ENCODE results near the gene SDHC. TPM values are rescaled to one million over a fixed set of nuclear protein-coding genes. Genes with fewer than 3 reads are reported as not detected.
"Not testable (repeated sequence)": the region's sequence is repeated elsewhere in the genome, so short reads cannot be mapped to it uniquely, and the experiment has no call there.

The SDHC gene
- total and polyA plus RNA-seq, 5 donors from 2014 or later = 80.9 to 294 (median 236) TPM

- DNase-seq = no peak
- H3K4me1 Mint-ChIP-seq = peaks cover 10 to 38% (median 20%) of the 10 kb centered on the region in 4 donors
- H3K4me3 Mint-ChIP-seq = peak overlapping the region in 2 of 4 donors; percentile 64 to 78
- no peaks in the 10 kb centered on the region for H3K36me3 Mint-ChIP-seq
- no peaks in the 10 kb centered on the region for H3K27me3 ChIP-seq (ENCODE audit: control insufficient read depth, insufficient read depth, low read length)
- no peak overlapping the region for H3K4me3 ChIP-seq (ENCODE audit: low read depth, low read length)
- peaks cover 0 to 1% (median 0%) of the 10 kb centered on the region in 7 donors for H3K9me3 Mint-ChIP-seq
- peak overlapping the region in 1 of 3 donors; percentile 21 for H3K27ac Mint-ChIP-seq
- peaks cover 18% of the 10 kb centered on the region for H3K4me1 ChIP-seq (ENCODE audit: control insufficient read depth, insufficient read depth, low read length, poor library complexity, severe bottlenecking)
- H3K9me3 ChIP-seq (ENCODE audit: control insufficient read depth in 2 of 2, low read length in 2 of 2) = no peaks in the 10 kb centered on the region
- H3K27me3 Mint-ChIP-seq = peaks cover 20% of the 10 kb centered on the region
- H3K36me3 ChIP-seq (ENCODE audit: control insufficient read depth, insufficient read depth, low read length) = no peaks in the 10 kb centered on the region
- no peak for ATAC-seq (ENCODE audit: low read depth in 2 of 2)
- H3K27ac ChIP-seq (ENCODE audit: insufficient read depth, low read length, poor library complexity, severe bottlenecking) = no peak overlapping the region
Measured at GRCh38 chr1:161311595-161312181, 2.5 kb upstream of the SDHC start.

GRCh38 chr1:161313554-161314200, 504 bp upstream of the SDHC start:
- H3K4me1 ChIP-seq (ENCODE audit: control insufficient read depth, insufficient read depth, low read length, poor library complexity, severe bottlenecking) = peaks cover 18% of the 10 kb centered on the region
- no peaks in the 10 kb centered on the region for H3K27me3 ChIP-seq (ENCODE audit: control insufficient read depth, insufficient read depth, low read length)
- peaks cover 14 to 36% (median 17%) of the 10 kb centered on the region in 4 donors for H3K4me1 Mint-ChIP-seq
- peaks cover 4% of the 10 kb centered on the region for H3K36me3 Mint-ChIP-seq
- H3K36me3 ChIP-seq (ENCODE audit: control insufficient read depth, insufficient read depth, low read length) = no peaks in the 10 kb centered on the region
- no peaks in the 10 kb centered on the region for H3K9me3 ChIP-seq (ENCODE audit: control insufficient read depth in 2 of 2, low read length in 2 of 2)
- no peak for ATAC-seq (ENCODE audit: low read depth in 2 of 2)
- peak overlapping the region; percentile 94 for H3K27ac ChIP-seq (ENCODE audit: insufficient read depth, low read length, poor library complexity, severe bottlenecking)
- peak overlapping the region; percentile 99 to 100 (median 100) for H3K27ac Mint-ChIP-seq
- H3K9me3 Mint-ChIP-seq = peaks cover 0 to 1% (median 0%) of the 10 kb centered on the region in 7 donors
- peak overlapping the region; percentile 97 to 99 (median 98) for H3K4me3 Mint-ChIP-seq
- DNase-seq = no peak
- H3K4me3 ChIP-seq (ENCODE audit: low read depth, low read length) = peak overlapping the region; percentile 93
- H3K27me3 Mint-ChIP-seq = peaks cover 14% of the 10 kb centered on the region

DNA sequence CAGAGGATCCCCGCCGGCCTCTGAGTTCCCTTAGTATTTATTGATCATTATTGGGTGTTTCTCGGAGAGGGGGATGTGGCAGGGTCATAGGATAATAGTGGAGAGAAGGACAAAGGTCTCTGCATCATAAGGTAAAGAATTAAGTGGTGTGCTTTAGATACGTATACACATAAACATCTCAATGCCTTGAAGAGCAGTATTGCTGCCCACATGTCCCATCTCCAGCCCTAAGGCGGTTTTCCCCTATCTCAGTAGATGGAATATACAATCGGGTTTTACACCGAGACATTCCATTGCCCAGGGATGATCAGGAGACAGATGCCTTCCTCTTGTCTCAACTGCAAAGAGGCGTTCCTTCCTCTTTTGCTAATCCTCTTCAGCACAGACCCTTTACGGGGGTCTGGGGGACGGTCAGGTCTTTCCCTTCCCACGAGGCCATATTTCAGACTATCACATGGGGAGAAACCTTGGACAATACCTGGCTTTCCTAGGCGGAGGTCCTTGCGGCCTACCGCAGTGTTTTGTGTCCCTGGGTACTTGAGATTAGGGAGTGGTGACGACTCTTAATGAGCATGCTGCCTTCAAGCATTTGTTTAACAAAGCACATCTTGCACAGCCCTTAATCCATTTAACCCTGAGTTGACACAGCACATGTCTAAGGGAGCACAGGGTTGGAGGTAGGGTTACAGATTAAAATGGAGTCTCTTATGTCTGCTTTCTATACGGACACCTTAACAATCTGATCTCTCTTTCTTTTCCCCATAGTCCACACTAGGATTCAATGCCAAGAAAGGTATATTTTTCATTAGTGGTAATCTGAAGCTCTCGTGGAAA, 1.9 kb downstream of the SDHC start:
- not testable (repeated sequence) for H3K27me3 ChIP-seq (ENCODE audit: control insufficient read depth, insufficient read depth, low read length); H3K9me3 ChIP-seq (ENCODE audit: control insufficient read depth in 2 of 2, low read length in 2 of 2); H3K27me3 Mint-ChIP-seq; H3K9me3 Mint-ChIP-seq; H3K36me3 ChIP-seq (ENCODE audit: control insufficient read depth, insufficient read depth, low read length); H3K4me3 ChIP-seq (ENCODE audit: low read depth, low read length); H3K36me3 Mint-ChIP-seq; DNase-seq; ATAC-seq (ENCODE audit: low read depth in 2 of 2); H3K27ac ChIP-seq (ENCODE audit: insufficient read depth, low read length, poor library complexity, severe bottlenecking)
- peak overlapping the region; percentile 27 to 100 (median 100) for H3K27ac Mint-ChIP-seq
- H3K4me1 ChIP-seq (ENCODE audit: control insufficient read depth, insufficient read depth, low read length, poor library complexity, severe bottlenecking) = peaks cover 18% of the 10 kb centered on the region
- H3K4me1 Mint-ChIP-seq = peaks cover 23 to 43% (median 27%) of the 10 kb centered on the region in 4 donors
- H3K4me3 Mint-ChIP-seq = peak overlapping the region; percentile 53 to 99 (median 97)

DNA sequence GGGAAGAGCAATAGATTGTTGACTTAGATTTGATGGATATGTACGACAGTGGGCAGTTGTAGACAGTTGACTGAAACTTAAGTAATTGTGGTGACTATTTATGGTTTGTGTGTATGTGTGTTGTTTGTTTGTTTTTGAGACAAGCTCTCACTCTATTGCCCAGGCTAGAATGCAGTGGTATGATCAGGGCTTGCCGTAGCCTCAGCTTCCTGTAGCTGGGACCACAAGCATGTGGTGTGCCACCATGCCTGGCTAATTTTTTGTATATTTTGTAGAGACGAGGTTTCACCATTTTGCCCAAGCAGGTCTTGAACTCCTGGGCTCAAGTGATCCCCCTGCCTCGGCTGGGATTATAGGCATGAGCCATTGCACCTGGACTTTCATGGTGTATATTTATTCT, 9.8 kb downstream of the SDHC start:
- H3K36me3 ChIP-seq (ENCODE audit: control insufficient read depth, insufficient read depth, low read length) = peaks cover 21% of the 10 kb centered on the region
- Mint-ChIP-seq H3K4me1 (peaks cover 10 to 25% (median 16%) of the 10 kb centered on the region in 4 donors), H3K27me3 (no peaks in the 10 kb centered on the region), H3K27ac (no peak overlapping the region), H3K4me3 (no peak overlapping the region), H3K9me3 (no peaks in the 10 kb centered on the region), H3K36me3 (peaks cover 17% of the 10 kb centered on the region)
- no peaks in the 10 kb centered on the region for H3K9me3 ChIP-seq (ENCODE audit: control insufficient read depth in 2 of 2, low read length in 2 of 2)
- H3K27me3 ChIP-seq (ENCODE audit: control insufficient read depth, insufficient read depth, low read length) = no peaks in the 10 kb centered on the region
- H3K4me3 ChIP-seq (ENCODE audit: low read depth, low read length) = no peak overlapping the region
- ATAC-seq (ENCODE audit: low read depth in 2 of 2) (no peak), DNase-seq (no peak)
- no peak overlapping the region for H3K27ac ChIP-seq (ENCODE audit: insufficient read depth, low read length, poor library complexity, severe bottlenecking)
- H3K4me1 ChIP-seq (ENCODE audit: control insufficient read depth, insufficient read depth, low read length, poor library complexity, severe bottlenecking) = no peaks in the 10 kb centered on the region

- no peaks in the 10 kb centered on the region for H3K27me3 Mint-ChIP-seq
- no peak overlapping the region for H3K4me3 Mint-ChIP-seq
- Histone ChIP-seq H3K36me3 (ENCODE audit: control insufficient read depth, insufficient read depth, low read length) (peaks cover 61% of the 10 kb centered on the region), H3K9me3 (ENCODE audit: control insufficient read depth in 2 of 2, low read length in 2 of 2) (no peaks in the 10 kb centered on the region), H3K4me1 (ENCODE audit: control insufficient read depth, insufficient read depth, low read length, poor library complexity, severe bottlenecking) (no peaks in the 10 kb centered on the region), H3K27ac (ENCODE audit: insufficient read depth, low read length, poor library complexity, severe bottlenecking) (no peak overlapping the region), H3K27me3 (ENCODE audit: control insufficient read depth, insufficient read depth, low read length) (no peaks in the 10 kb centered on the region), H3K4me3 (ENCODE audit: low read depth, low read length) (no peak overlapping the region)
- peaks cover 0 to 1% (median 0%) of the 10 kb centered on the region in 7 donors for H3K9me3 Mint-ChIP-seq
- peaks cover 0 to 7% (median 2%) of the 10 kb centered on the region in 4 donors for H3K4me1 Mint-ChIP-seq
- H3K27ac Mint-ChIP-seq = no peak overlapping the region
- DNase-seq (no peak), ATAC-seq (ENCODE audit: low read depth in 2 of 2) (no peak)
- H3K36me3 Mint-ChIP-seq = peaks cover 38% of the 10 kb centered on the region
Measured at GRCh38 chr1:161330346-161330745, 16.2 kb downstream of the SDHC start.

- Histone ChIP-seq H3K36me3 (ENCODE audit: control insufficient read depth, insufficient read depth, low read length) (peaks cover 71% of the 10 kb centered on the region), H3K4me3 (ENCODE audit: low read depth, low read length) (no peak overlapping the region), H3K27ac (ENCODE audit: insufficient read depth, low read length, poor library complexity, severe bottlenecking) (no peak overlapping the region), H3K4me1 (ENCODE audit: control insufficient read depth, insufficient read depth, low read length, poor library complexity, severe bottlenecking) (no peaks in the 10 kb centered on the region), H3K9me3 (ENCODE audit: control insufficient read depth in 2 of 2, low read length in 2 of 2) (no peaks in the 10 kb centered on the region), H3K27me3 (ENCODE audit: control insufficient read depth, insufficient read depth, low read length) (no peaks in the 10 kb centered on the region)
- DNase-seq = no peak
- Mint-ChIP-seq H3K27ac (no peak overlapping the region), H3K36me3 (peaks cover 45% of the 10 kb centered on the region), H3K27me3 (no peaks in the 10 kb centered on the region), H3K4me3 (no peak overlapping the region), H3K4me1 (peaks cover 0 to 3% (median 1%) of the 10 kb centered on the region in 4 donors), H3K9me3 (peaks cover 0 to 1% (median 0%) of the 10 kb centered on the region in 7 donors)
- ATAC-seq (ENCODE audit: low read depth in 2 of 2) = no peak
Measured at GRCh38 chr1:161333166-161333565, 19.0 kb downstream of the SDHC start.

- Histone ChIP-seq H3K4me3 (ENCODE audit: low read depth, low read length) (no peak overlapping the region), H3K4me1 (ENCODE audit: control insufficient read depth, insufficient read depth, low read length, poor library complexity, severe bottlenecking) (no peaks in the 10 kb centered on the region), H3K36me3 (ENCODE audit: control insufficient read depth, insufficient read depth, low read length) (peaks cover 59% of the 10 kb centered on the region), H3K27me3 (ENCODE audit: control insufficient read depth, insufficient read depth, low read length) (no peaks in the 10 kb centered on the region), H3K27ac (ENCODE audit: insufficient read depth, low read length, poor library complexity, severe bottlenecking) (no peak overlapping the region), H3K9me3 (ENCODE audit: control insufficient read depth in 2 of 2, low read length in 2 of 2) (no peaks in the 10 kb centered on the region)
- Mint-ChIP-seq H3K9me3 (peaks cover 0 to 1% (median 0%) of the 10 kb centered on the region in 7 donors), H3K36me3 (peaks cover 45% of the 10 kb centered on the region), H3K27me3 (no peaks in the 10 kb centered on the region), H3K27ac (no peak overlapping the region), H3K4me3 (no peak overlapping the region), H3K4me1 (peaks cover 0 to 4% (median 3%) of the 10 kb centered on the region in 4 donors)
- ATAC-seq (ENCODE audit: low read depth in 2 of 2) (no peak), DNase-seq (no peak)
Measured at GRCh38 chr1:161335796-161336195, 21.6 kb downstream of the SDHC start.

Data from CD4-positive, CD25-positive, alpha-beta regulatory T cell (primary cell).